ENCODE measurements around the gene ARIH2.

ARIH2 gene

DNA sequence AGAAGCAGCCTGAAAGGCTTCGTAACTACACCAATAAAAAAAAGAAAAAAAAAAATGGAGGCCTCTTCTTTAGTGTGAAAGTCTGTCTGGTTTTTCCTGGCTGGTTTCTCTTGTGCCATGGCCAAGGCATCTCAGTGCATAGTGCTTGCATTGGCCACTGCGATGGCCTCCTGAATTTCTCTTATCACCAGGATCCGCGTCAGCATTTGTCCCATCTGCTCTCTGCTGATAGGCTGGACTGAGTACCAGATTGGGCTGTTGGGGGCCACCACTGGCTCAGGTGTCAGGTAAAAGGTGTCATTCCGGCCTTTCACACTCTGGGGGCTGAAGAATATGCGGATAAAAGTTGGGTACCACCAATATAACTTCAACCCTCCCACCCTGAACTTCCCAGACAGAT, 111.7 kb downstream of the ARIH2 start:
- H4K20me1 ChIP-seq (ENCODE audit: insufficient read depth, low read length) = no peaks in the 10 kb centered on the region
- H3F3A ChIP-seq (ENCODE audit: insufficient read depth, low read length) = peaks cover 37% of the 10 kb centered on the region
- H3K27me3 ChIP-seq (replicated peaks; ENCODE audit: insufficient read depth, low read length) = no peaks in the 10 kb centered on the region
- H3K4me3 ChIP-seq (ENCODE audit: low read length) = no peak overlapping the region
- peaks cover 28% of the 10 kb centered on the region for H3K4me1 ChIP-seq (ENCODE audit: low read length)
- peaks cover 38% of the 10 kb centered on the region for H3K79me2 ChIP-seq (ENCODE audit: low read length)
- H3K36me3 ChIP-seq (replicated peaks; ENCODE audit: insufficient read depth, low read length) = peaks cover 9% of the 10 kb centered on the region; the same call in 1 of the 2 replicates
- no peak overlapping the region for H3K27ac ChIP-seq (ENCODE audit: low read length)
- H3K9me2 ChIP-seq (replicated peaks; ENCODE audit: insufficient read depth, low read length) = no peaks in the 10 kb centered on the region
- H3K9ac ChIP-seq (ENCODE audit: low read length) = no peak overlapping the region
- no peak overlapping the region for H3K4me2 ChIP-seq (ENCODE audit: low read depth, low read length)
- no peaks in the 10 kb centered on the region for H3K9me3 ChIP-seq (replicated peaks; ENCODE audit: insufficient read depth, low read length)
- TF ChIP-seq, protein P1, sequence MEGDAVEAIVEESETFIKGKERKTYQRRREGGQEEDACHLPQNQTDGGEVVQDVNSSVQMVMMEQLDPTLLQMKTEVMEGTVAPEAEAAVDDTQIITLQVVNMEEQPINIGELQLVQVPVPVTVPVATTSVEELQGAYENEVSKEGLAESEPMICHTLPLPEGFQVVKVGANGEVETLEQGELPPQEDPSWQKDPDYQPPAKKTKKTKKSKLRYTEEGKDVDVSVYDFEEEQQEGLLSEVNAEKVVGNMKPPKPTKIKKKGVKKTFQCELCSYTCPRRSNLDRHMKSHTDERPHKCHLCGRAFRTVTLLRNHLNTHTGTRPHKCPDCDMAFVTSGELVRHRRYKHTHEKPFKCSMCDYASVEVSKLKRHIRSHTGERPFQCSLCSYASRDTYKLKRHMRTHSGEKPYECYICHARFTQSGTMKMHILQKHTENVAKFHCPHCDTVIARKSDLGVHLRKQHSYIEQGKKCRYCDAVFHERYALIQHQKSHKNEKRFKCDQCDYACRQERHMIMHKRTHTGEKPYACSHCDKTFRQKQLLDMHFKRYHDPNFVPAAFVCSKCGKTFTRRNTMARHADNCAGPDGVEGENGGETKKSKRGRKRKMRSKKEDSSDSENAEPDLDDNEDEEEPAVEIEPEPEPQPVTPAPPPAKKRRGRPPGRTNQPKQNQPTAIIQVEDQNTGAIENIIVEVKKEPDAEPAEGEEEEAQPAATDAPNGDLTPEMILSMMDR (IDR thresholded peaks at IDR 0.05; ENCODE audit: low read length) = no peak
- TF ChIP-seq EZH2phosphoT487 (IDR thresholded peaks at IDR 0.05; ENCODE audit: low read length) = no peak
- no peak for TF ChIP-seq EZH2 (optimal IDR thresholded peaks at IDR 0.05; ENCODE audit: low read depth, low read length)
- DNase-seq = no peak
- no peak overlapping the region for H2AFZ ChIP-seq (ENCODE audit: low read length)

DNA sequence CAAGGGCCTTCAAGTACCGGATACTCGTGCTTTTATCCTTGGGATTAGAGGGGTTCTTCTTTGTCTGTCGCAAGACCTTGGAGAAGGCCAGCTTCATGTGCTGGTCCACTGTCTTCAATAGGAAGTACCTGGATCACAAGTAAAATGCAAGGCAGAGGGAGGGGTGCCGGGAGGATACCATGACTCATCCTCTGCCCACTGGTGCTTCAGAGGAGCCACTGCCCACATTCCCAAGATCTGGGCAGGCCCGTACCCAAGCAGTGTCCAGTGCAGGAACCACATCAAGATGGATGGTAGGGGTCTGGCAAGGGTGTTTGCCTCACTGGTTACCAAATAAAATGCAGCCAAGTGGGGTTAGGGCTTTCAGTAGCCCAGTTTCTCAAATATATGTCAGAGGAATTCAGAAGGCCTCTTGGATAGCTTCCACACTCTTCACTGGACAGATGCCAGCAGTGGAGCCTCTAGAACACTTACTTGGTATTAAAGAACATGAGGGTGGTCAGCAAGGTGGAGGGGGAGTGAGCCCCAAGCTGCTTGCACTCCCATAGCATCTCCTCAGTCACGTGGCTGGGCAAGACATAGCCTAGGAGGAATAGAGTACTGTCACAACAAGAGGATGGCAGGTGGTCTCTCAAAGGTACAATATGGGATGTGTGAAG, 114.1 kb downstream of the ARIH2 start:
- TF ChIP-seq, protein P1 (IDR thresholded peaks at IDR 0.05; ENCODE audit: low read length) = no peak
- TF ChIP-seq EZH2phosphoT487 (IDR thresholded peaks at IDR 0.05; ENCODE audit: low read length) = no peak
- Histone ChIP-seq H2AFZ (ENCODE audit: low read length) (no peak overlapping the region), H3K79me2 (ENCODE audit: low read length) (peaks cover 14% of the 10 kb centered on the region), H3F3A (ENCODE audit: insufficient read depth, low read length) (peaks cover 17% of the 10 kb centered on the region), H3K4me1 (ENCODE audit: low read length) (peaks cover 6% of the 10 kb centered on the region), H3K4me3 (ENCODE audit: low read length) (no peak overlapping the region), H4K20me1 (ENCODE audit: insufficient read depth, low read length) (no peaks in the 10 kb centered on the region), H3K9me3 (replicated peaks; ENCODE audit: insufficient read depth, low read length) (no peaks in the 10 kb centered on the region), H3K27ac (ENCODE audit: low read length) (no peak overlapping the region), H3K9ac (ENCODE audit: low read length) (no peak overlapping the region), H3K27me3 (replicated peaks; ENCODE audit: insufficient read depth, low read length) (no peaks in the 10 kb centered on the region), H3K4me2 (ENCODE audit: low read depth, low read length) (no peak overlapping the region), H3K9me2 (replicated peaks; ENCODE audit: insufficient read depth, low read length) (no peaks in the 10 kb centered on the region), H3K36me3 (replicated peaks; ENCODE audit: insufficient read depth, low read length) (peaks cover 9% of the 10 kb centered on the region; the same call in 1 of the 2 replicates)
- DNase-seq = no peak

DNA sequence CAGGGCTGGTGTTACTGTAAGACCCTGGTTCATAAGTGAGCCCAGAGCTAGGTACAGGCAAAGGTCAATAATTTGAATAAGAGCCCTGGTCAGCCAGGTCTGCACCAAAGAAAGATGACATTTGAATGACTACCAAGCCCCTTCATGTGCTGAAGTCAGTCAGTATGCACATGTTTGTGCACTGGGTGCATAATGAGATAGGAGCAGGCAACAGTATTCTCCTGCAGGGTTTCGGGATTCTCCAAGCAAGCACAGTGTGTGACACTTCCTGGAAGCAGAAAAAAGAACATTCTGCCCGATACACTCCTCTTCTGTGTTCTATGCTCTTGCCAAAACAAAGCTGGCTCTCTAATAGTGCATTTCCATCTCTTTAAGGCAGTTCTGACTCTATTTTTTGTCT, 116.0 kb downstream of the ARIH2 start:
- Histone ChIP-seq H4K20me1 (ENCODE audit: insufficient read depth, low read length) (no peaks in the 10 kb centered on the region), H3K9ac (ENCODE audit: low read length) (no peak overlapping the region), H3K9me2 (replicated peaks; ENCODE audit: insufficient read depth, low read length) (no peaks in the 10 kb centered on the region), H3K4me1 (ENCODE audit: low read length) (no peaks in the 10 kb centered on the region), H3F3A (ENCODE audit: insufficient read depth, low read length) (peaks cover 8% of the 10 kb centered on the region), H2AFZ (ENCODE audit: low read length) (no peak overlapping the region), H3K4me2 (ENCODE audit: low read depth, low read length) (no peak overlapping the region), H3K9me3 (replicated peaks; ENCODE audit: insufficient read depth, low read length) (no peaks in the 10 kb centered on the region), H3K79me2 (ENCODE audit: low read length) (no peaks in the 10 kb centered on the region), H3K4me3 (ENCODE audit: low read length) (no peak overlapping the region), H3K27ac (ENCODE audit: low read length) (no peak overlapping the region), H3K36me3 (replicated peaks; ENCODE audit: insufficient read depth, low read length) (peaks cover 9% of the 10 kb centered on the region; the same call in 1 of the 2 replicates), H3K27me3 (replicated peaks; ENCODE audit: insufficient read depth, low read length) (no peaks in the 10 kb centered on the region)
- DNase-seq = no peak
- TF ChIP-seq EZH2 (optimal IDR thresholded peaks at IDR 0.05; ENCODE audit: low read depth, low read length) (no peak), EZH2phosphoT487 (IDR thresholded peaks at IDR 0.05; ENCODE audit: low read length) (no peak)
- TF ChIP-seq, protein P1 (IDR thresholded peaks at IDR 0.05; ENCODE audit: low read length) = no peak
